Cortex of kidney (tissue), 1 donor: ENCODE results near the gene ZNF528.
A peak's percentile ranks its signal among the peaks of the same experiment; 100 is the strongest.

ENCODE experiments used
- DNase-seq: peaks from one replicate; lab custom pipeline; 2025; lab: John Stamatoyannopoulos, UW

ZNF528 gene

DNA sequence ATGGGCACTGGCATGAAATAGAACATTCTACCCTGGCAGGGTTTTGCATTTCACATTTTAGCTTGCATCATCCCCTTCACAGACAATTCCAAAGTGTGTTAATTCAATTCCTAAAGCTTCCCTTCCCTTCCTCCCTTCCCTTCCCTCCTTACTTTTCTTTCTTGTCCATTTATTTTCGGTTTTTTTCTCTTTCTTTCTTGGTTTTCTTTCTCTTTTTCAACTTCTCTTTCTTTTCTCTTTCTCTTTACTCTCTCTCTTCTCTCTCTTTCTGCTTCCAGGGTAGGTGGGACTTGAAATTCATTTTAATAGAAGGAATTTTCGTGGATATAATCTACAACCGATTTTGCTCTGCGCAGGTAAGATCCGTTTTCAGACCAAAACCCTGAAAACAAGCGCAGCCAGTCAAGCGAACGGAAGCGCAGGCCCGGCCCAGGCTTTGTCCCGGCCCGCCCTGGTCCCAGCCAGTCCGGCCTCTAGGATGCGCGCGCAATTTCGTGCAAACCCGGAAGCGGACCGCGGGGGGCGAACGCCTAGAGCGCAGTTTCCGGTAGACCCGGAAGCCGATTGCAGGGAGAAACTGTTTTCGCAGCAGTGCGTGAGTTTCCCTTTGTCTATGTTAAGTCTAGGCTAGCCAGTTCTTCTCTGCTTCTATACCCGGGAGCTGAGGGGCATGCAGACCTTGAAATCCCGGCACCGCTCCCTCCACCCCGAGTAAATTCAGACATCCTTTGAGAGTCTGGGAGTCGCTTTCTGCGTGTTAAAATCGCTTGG is at the start of gene ZNF528:
ZNF528 (plus strand) TSS at position 540 of the 771 bp plus-strand sequence. CDS start 4,165 bp downstream, outside the sequence.
- peak; percentile 49 for DNase-seq

DNA sequence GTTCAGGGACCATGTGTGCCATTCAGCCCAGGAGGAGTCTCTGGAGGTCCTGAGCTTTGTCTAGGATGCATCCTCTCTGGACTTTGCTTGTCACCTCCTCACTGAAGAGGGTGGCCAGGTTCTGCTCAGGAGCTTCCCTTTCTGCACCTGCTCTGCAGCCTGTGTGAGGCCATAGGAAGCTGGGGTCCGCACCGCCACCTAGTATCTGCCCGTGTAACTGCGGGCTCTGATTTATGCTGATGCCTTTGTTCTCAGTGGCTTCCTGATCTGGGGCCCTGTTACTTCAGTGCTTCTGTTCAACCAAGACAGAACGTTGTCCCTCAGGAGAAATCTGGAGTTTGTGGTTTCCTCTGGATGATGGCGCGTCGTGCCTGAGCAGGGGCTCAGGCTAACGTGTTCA is 46.1 kb upstream of the ZNF528 start:
- no peak for DNase-seq

DNA sequence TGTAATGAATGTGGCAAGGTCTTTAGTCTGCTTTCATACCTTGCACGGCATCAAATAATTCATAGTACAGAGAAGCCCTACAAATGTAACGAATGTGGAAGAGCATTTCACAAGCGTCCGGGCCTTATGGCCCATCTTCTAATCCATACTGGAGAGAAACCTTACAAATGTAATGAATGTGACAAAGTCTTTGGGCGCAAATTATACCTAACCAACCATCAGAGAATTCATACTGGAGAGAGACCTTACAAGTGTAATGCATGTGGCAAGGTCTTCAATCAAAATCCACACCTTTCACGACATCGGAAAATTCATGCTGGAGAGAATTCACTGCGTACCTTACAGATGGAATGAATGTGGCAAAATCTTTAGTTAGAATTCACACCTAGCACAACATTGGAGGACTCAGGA is 31.2 kb upstream of the ZNF528 start:
- no peak for DNase-seq

DNA sequence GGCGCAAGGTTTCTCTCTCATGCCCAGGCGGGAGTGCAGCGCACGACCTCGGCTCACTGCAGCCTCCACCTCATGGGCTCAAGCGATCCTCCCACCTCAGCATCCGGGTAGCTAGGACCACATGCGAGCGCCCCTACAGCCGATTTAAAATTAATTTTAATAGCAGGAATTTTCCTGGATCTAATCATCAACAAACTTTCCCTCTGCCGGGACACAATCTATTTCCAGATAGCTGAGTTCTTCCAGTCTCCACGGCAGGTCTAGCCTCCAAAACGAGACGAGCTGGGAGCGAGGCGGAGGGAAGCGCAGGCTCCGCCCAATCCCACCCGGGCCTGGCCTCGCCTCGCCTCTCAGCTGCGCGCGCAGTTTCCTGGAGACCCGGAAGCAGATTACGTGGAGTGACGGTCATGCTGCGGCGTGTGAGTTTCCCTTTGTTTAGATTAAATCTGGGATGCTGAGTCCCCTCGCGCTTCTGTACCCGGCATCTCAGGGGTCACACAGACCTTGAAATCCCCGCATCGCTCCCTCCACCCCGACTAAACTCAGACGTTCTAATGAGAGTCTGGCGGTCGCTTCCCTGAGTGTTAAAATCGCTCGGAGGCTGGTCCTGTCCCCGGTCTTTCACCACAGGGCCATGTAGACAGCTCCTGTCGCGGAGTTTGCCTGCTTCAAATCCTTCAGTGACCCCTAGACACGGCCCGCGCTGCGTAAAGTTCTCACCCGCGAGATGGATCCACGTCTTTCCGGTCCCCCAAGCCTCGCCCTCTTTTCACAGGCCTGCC is 27.9 kb upstream of the ZNF528 start, which contains the start of gene ZNF880:
ZNF880 (plus strand) TSS at position 365 of the 782 bp plus-strand sequence; CDS start at position 408, 43 bp downstream.
- DNase-seq = no peak

DNA sequence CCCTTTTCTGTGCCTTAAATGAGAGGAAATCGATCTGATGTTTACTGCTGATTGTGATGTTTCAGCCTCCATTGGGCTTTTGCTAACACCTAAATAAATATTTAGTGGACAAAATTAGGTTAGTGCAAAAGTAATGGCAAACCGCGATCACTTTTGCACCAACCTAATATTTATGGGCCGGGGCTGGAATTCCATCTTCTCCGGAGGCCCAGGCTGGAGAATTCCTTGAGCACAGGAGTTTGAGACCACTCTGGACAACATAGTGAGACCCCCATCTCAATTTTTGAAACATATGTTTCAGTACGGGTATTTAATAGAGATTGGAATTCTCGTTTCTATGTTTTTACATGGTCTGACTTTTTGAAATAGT is 27.3 kb upstream of the ZNF528 start:
- DNase-seq = no peak

DNA sequence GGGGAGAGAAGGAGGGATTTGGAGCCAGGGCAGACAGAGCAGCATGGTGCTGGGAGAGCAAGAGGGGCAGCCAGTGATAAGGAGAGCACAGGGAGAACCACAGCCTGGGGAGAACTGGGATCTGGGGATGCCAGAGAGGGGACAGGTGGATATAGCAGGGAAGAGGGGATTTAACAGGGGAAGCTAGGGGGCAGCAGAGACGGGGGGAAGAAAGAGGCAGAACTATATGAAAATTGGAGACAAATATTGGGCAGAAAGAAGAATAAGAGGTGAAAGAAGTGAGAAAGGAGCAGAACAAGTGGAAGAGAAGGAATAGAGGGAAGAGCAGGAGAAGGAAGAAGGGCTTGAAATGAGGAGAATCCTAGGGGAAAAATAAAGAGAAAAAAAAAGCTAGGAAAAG is 6.5 kb upstream of the ZNF528 start:
- DNase-seq = no peak

DNA sequence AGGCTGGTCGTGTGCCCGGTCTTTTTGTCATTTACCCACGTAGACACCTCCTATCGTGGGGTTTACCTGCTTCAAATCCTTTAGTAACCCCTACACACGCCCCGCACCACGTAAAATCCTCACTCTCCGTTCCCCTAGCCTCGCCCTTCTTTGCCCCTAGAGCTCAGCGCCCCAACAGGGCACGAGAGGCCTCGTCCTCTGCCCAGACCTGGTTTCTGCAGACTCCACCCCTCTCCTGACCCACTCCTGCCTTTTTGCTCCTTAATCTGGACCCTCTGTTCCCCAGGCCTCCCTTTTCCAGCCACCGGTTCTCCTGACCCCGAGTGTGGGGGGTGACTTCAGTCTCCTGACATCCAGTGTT is 412 bp downstream of the ZNF528 start:
- no peak for DNase-seq

DNA sequence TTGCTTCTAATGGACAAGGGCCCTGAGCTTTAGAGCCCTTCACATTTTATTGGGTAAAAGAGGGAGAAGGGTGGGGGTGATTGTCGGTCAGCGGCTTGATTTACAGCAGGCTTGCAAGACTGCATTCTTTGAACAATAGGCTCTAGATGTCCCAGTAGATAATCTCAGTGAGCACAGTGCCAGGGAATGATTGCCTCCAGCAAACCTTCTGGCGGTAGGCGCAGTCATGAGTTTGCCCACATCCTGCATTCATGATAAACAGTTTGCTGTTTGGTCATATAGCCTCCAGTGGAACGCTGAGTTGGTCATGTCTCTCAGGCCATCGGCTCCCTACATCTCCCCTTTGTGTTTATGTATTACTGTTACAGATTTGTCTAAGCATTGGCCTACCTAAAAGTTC is 12.6 kb downstream of the ZNF528 start:
- no peak for DNase-seq

DNA sequence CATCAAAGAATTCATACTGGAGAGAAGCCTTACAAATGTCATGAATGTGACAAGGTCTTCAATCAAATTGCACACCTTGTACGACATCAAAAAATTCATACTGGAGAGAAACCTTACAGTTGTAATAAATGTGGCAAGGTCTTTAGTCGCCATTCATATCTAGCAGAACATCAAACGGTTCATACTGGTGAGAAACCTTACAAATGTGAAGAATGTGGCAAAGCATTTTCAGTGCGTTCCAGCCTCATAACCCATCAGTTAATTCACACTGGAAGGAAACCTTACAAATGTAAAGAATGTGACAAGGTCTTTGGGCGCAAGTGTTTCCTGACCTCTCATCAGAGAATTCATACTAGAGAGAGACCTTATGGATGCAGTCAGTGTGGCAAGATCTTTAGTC is 18.1 kb downstream of the ZNF528 start:
- no peak for DNase-seq

DNA sequence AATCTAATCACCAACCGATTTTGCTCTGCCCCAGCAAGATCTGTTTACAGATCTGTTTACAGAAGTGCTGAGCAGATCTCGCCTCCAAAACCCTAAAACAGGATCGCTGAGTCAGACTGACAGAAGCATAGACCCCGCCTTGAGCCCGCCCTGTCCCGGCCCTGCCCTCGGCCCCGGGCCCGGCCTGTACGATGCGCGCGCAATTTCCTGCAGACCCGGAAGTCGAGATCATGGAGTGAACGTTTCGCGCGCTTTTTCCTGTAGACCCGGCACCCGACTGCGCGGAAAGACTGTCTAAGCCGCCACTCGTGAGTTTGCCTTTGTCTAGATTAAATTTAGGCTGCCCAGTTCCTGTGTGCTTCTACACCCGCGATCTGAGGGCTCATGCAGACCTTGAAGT is 31.3 kb downstream of the ZNF528 start, which contains the start of gene ZNF534:
ZNF534 (plus strand) TSS at position 212 of the 400 bp plus-strand sequence. CDS start 2,327 bp downstream, outside the sequence.
- no peak for DNase-seq

DNA sequence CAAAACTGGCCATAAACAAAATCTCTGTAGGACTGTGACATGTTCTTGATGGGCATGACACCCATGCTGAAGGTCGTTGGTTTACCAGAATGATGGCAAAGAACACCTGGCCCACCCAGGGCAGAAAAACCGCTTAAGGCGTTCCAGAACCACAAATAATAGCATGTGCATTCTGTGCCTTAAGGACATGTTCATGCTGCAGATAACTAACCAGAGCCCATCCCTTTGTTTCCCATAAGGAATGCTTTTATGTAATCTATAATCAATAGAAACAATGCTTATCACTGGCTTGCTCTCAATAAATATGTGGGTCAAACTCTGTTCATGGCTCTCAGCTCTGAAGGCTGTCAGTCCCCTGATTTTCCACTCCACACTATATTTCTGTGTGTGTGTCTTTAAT is 44.5 kb downstream of the ZNF528 start:
- no peak for DNase-seq

DNA sequence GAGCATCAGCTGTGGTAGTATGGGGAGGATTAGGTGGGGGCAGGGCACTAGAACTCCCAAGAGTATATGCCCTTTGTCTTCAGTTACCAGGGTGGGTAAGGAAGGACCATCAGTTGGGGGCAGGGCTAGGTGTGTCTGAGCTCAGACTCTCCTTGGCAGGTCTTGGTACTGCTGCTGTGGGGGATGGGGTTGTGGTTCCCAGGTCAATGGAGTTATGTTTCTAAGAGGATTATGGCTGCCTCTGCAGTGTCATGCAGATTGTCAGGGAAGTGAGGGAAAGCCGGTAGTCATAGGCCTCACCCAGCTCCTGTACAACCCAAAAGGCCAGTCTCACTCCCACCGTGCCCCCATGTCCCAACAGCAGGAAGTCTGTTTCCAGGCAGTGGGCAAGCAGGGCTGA is 46.9 kb downstream of the ZNF528 start:
- no peak for DNase-seq

DNA sequence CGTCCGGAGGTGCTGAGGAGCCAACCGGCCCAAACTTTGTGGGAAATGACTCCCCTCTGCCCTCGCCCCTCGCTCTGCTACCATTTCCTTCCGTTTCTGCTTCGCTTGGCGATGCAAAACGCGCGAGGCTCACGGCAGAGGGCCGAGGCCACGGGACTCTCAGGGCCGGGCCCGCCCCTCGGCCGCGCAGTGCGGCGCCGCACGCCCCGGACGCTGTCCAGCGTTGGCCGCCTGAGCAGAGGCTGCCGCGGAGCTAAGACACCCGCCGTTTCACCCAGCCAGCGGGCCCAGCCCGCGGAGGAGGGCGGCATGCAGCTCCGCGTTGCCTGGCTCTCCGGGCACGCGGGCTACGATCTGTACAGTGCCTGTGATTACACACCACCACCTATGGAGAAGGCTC is 53.6 kb downstream of the ZNF528 start:
- no peak for DNase-seq

DNA sequence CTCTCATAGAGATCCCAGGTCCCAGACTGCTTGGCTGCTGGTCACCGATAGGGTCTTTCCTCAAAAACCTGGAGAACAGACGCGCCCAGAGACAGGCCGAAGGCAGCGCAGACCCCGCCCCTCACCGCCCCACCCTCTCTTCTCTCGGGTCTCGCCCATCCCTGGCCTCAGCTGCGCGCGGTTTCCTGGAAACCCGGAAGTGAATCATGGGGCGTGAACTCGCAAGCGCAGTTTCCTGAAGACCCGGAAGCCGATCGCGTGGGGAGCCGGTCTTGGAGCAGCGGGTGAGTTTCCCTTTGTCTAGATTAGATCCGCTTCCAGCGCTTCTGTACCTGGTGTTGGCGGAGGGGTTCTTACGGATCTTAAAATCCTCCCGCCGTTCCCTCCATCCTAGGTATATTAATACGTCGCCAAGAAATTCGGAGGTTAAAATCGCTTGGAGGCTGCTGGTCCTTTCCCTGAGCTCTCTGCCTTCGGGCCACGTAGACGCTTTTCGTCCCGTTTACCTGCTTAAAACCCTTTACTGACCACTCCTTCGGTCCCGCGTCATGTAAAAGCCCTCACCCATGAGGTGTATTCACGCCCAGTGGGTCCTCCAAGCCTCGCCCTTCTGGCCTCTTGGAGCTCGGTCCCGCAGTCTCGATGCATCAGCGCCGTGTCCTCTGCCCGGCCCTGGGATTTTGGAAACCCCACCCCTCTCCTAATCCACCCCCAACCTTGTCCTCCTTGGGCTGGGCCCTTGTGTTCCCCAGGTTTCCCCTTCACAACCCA is 55.9 kb downstream of the ZNF528 start, which contains the start of gene ZNF578:
ZNF578 (plus strand) TSS at position 230 of the 771 bp plus-strand sequence. CDS start 48,293 bp downstream, outside the sequence.
- DNase-seq = peak; percentile 17

DNA sequence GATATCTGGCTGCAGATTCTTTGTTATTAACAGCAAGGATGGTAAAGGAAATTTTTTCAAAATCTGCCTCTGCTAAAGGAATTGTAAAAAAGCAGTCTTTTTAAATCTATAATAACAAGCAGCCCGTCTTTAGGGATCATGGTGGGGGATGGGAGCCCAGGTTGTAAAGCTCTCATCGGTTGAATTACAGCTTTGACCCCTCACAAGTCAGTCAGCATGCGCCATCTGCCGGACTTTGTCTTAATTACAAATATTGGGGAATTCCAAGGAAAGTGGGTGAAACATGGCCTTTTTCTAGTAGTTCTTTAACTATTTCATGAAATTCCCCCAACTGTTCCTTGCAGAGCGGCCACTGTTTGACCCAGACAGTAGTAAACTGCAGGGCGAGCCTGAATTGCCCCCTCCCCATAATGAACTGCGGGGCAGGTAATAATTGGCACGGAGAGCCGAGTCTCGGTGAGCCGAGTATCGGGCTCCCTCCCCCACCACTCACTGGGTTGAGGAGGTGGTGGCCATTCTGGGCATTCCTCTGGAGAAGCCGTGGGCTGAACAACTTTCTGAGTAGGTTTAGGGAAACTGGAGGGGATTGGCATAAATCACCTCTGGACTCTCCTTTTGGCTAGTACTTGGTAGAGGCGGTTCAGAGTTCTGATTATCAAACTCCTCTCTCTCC is 67.3 kb downstream of the ZNF528 start:
- no peak for DNase-seq
